HepG2 (cell line): ENCODE data around the gene DGKG. TPM values are rescaled to one million over a fixed set of nuclear protein-coding genes. Genes with fewer than 3 reads are reported as not detected.
A peak's percentile ranks its signal among the peaks of the same experiment; 100 is the strongest.

Experiments used
- AGO2 ChIP-seq: fragments of 200-400 bp; formaldehyde crosslinking; optimal IDR thresholded peaks from 2 replicates; pipeline ENCODE3; 2017; ENCODE audit warnings: mild to moderate bottlenecking, low read depth, low read length, moderate library complexity
- CHCHD3 ChIP-seq: sonication (generic); formaldehyde crosslinking; IDR thresholded peaks from 2 replicates; pipeline ENCODE4 v1.8.0; 2022; ENCODE audit warnings: mild to moderate bottlenecking, missing genetic modification reagents, moderate library complexity
- GABPB1 ChIP-seq: IDR thresholded peaks from 2 replicates; pipeline ENCODE4 v1.6.1; 2016; ENCODE audit warnings: mild to moderate bottlenecking, missing genetic modification reagents, moderate library complexity, missing compliant biosample characterization
- GATA4 ChIP-seq: sonication (generic); IDR thresholded peaks from 2 replicates; pipeline ENCODE4 v1.6.1; 2016; ENCODE audit warnings: antibody characterized with exemption, low read depth, borderline replicate concordance
- GLI4 ChIP-seq: sonication (generic); formaldehyde crosslinking; IDR thresholded peaks from 2 replicates; pipeline ENCODE4 v1.5.1; 2020; ENCODE audit warnings: missing genetic modification reagents, mild to moderate bottlenecking, moderate library complexity, borderline replicate concordance
- ISX ChIP-seq: sonication (generic); formaldehyde crosslinking; conservative IDR thresholded peaks from 2 replicates; pipeline ENCODE4 v1.5.0; 2020; ENCODE audit warnings: missing genetic modification reagents
- NCOA1 ChIP-seq: sonication (generic); formaldehyde crosslinking; IDR thresholded peaks from 2 replicates; pipeline ENCODE4 v1.9.0; 2021; ENCODE audit warnings: missing genetic modification reagents
- ZNF431 ChIP-seq: sonication (generic); formaldehyde crosslinking; IDR thresholded peaks from 2 replicates; pipeline ENCODE4 v1.9.0; 2022; ENCODE audit warnings: missing genetic modification reagents, low read depth, mild to moderate bottlenecking, borderline replicate concordance
- ZNF558 ChIP-seq: sonication (generic); formaldehyde crosslinking; IDR thresholded peaks from 2 replicates; pipeline ENCODE4 v1.9.0; 2022; ENCODE audit warnings: mild to moderate bottlenecking, missing genetic modification reagents, borderline replicate concordance
- ZNF572 ChIP-seq: sonication (generic); formaldehyde crosslinking; IDR thresholded peaks from 2 replicates; pipeline ENCODE4 v1.5.1; 2020; ENCODE audit warnings: mild to moderate bottlenecking, missing genetic modification reagents
- ZNF589 ChIP-seq: sonication (generic); formaldehyde crosslinking; conservative IDR thresholded peaks from 2 replicates; pipeline ENCODE4 v1.8.0; 2022; ENCODE audit warnings: mild to moderate bottlenecking, moderate library complexity, missing genetic modification reagents
- polyA plus RNA-seq, 8 experiments: library from polyadenylated mRNA; depleted of rRNA in 3 of 8; stranded (reverse) in 7 of 8; unstranded in 1 of 8; fragments of >200 nt; fragmentation: Illumina TruSeq in 4 of 8; extraction: Trizol in 4 of 8; gene quantifications; 2 replicates each; pipeline versions ENCODE4 v1.2.1 to v1.2.3, GENCODE V29; 2011 to 2016; ENCODE audit warnings: low read depth in 4 of 8, missing spikeins in 1 of 8, mixed read lengths in 1 of 8; ENCODE audit not compliant: insufficient read depth in 1 of 8
- total RNA-seq, 5 experiments: library from RNA; depleted of rRNA; stranded (reverse); fragments of >200 nt; fragmentation: Illumina TruSeq; extraction: Trizol; gene quantifications; 2 replicates each; pipeline ENCODE4 v1.2.3, GENCODE V29; 2016; ENCODE audit warnings: low read depth in 1 of 5
- TF ChIP-seq, protein P1 (sequence below): sonication (generic); formaldehyde crosslinking; IDR thresholded peaks from 2 replicates; pipeline ENCODE4 v1.5.0; 2020; ENCODE audit warnings: missing genetic modification reagents, mild to moderate bottlenecking, borderline replicate concordance
- TF ChIP-seq, protein P2 (sequence below): sonication (generic); formaldehyde crosslinking; IDR thresholded peaks from 2 replicates; pipeline ENCODE4 v1.4.0; 2020; ENCODE audit warnings: missing genetic modification reagents
- TF ChIP-seq, protein P3 (sequence below): sonication (generic); formaldehyde crosslinking; IDR thresholded peaks from 2 replicates; pipeline ENCODE4 v1.4.0; 2020; ENCODE audit warnings: mild to moderate bottlenecking, missing genetic modification reagents
- TF ChIP-seq, protein P4 (sequence below): sonication (generic); formaldehyde crosslinking; IDR thresholded peaks from 2 replicates; pipeline ENCODE4 v1.8.0; 2022; ENCODE audit warnings: mild to moderate bottlenecking, missing genetic modification reagents, moderate library complexity
- TF ChIP-seq, protein P5 (sequence below): sonication (generic); formaldehyde crosslinking; conservative IDR thresholded peaks from 2 replicates; pipeline ENCODE4 v1.8.0; 2022; ENCODE audit warnings: low read depth, missing genetic modification reagents

DGKG gene
- total and polyA plus RNA-seq, 2 of the 13 experiments (the other 11 are each of a cell fraction or from before 2014, with no cell fraction given): 3.8 to 6.2 TPM

DNA sequence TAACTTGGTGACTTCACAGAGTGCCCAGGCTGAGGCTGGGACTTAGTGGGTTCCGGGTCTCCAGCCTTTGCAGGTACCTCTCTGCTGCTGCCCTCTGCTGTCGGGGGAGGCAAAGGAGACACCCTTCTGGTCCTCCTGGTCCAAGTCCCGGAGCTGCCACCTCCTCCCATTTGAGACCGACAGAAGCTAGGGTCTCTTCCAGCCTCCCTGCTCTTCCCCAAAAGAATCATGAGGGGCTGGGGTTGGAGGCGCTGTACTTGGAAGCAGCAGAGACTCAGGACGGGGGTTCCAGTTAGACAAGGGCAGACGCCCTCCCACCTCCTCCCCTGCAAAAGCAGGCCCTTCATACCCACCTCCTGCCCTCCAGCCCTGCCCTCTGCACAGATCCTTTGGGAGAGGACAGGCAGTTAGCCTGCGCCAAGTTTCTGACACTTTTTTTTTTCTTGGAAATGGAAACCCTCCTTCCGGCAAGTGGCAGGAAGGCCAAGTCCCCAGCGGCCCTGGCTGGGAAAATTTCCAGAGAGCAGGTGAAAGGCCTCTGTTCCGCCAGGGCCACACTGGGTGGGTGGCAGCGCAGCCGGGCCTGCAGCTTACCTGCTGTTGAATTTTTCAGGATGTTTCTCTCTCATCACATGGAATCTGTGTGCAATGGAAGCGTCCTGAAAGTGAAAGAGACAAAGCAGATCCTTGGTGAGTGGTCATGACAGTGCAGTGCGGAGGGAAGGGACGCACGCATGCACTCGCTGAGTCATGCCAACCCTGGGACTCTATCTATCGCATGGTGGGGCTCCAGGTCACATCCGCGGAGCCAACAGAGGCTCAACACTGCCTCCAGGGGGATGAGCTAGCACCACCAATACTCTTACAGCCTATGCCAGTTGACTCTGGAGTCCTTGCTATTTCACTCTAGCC, 119.9 kb downstream of the DGKG start (continued):
- TF ChIP-seq, protein P1, sequence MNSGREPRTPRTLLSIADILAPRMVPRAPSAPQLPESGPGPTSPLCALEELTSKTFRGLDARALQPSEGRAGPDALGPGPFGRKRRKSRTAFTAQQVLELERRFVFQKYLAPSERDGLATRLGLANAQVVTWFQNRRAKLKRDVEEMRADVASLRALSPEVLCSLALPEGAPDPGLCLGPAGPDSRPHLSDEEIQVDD (CRISPR knock-in tag): no peak
- no peak for TF ChIP-seq ZNF589 (CRISPR knock-in tag)
- TF ChIP-seq, protein P2, sequence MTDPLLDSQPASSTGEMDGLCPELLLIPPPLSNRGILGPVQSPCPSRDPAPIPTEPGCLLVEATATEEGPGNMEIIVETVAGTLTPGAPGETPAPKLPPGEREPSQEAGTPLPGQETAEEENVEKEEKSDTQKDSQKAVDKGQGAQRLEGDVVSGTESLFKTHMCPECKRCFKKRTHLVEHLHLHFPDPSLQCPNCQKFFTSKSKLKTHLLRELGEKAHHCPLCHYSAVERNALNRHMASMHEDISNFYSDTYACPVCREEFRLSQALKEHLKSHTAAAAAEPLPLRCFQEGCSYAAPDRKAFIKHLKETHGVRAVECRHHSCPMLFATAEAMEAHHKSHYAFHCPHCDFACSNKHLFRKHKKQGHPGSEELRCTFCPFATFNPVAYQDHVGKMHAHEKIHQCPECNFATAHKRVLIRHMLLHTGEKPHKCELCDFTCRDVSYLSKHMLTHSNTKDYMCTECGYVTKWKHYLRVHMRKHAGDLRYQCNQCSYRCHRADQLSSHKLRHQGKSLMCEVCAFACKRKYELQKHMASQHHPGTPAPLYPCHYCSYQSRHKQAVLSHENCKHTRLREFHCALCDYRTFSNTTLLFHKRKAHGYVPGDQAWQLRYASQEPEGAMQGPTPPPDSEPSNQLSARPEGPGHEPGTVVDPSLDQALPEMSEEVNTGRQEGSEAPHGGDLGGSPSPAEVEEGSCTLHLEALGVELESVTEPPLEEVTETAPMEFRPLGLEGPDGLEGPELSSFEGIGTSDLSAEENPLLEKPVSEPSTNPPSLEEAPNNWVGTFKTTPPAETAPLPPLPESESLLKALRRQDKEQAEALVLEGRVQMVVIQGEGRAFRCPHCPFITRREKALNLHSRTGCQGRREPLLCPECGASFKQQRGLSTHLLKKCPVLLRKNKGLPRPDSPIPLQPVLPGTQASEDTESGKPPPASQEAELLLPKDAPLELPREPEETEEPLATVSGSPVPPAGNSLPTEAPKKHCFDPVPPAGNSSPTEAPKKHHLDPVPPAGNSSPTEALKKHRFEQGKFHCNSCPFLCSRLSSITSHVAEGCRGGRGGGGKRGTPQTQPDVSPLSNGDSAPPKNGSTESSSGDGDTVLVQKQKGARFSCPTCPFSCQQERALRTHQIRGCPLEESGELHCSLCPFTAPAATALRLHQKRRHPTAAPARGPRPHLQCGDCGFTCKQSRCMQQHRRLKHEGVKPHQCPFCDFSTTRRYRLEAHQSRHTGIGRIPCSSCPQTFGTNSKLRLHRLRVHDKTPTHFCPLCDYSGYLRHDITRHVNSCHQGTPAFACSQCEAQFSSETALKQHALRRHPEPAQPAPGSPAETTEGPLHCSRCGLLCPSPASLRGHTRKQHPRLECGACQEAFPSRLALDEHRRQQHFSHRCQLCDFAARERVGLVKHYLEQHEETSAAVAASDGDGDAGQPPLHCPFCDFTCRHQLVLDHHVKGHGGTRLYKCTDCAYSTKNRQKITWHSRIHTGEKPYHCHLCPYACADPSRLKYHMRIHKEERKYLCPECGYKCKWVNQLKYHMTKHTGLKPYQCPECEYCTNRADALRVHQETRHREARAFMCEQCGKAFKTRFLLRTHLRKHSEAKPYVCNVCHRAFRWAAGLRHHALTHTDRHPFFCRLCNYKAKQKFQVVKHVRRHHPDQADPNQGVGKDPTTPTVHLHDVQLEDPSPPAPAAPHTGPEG (CRISPR knock-in tag): no peak
- TF ChIP-seq, protein P3, sequence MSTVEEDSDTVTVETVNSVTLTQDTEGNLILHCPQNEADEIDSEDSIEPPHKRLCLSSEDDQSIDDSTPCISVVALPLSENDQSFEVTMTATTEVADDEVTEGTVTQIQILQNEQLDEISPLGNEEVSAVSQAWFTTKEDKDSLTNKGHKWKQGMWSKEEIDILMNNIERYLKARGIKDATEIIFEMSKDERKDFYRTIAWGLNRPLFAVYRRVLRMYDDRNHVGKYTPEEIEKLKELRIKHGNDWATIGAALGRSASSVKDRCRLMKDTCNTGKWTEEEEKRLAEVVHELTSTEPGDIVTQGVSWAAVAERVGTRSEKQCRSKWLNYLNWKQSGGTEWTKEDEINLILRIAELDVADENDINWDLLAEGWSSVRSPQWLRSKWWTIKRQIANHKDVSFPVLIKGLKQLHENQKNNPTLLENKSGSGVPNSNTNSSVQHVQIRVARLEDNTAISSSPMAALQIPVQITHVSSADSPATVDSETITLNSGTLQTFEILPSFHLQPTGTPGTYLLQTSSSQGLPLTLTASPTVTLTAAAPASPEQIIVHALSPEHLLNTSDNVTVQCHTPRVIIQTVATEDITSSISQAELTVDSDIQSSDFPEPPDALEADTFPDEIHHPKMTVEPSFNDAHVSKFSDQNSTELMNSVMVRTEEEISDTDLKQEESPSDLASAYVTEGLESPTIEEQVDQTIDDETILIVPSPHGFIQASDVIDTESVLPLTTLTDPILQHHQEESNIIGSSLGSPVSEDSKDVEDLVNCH (CRISPR knock-in tag): no peak
- TF ChIP-seq ZNF558 (CRISPR knock-in tag): no peak
- TF ChIP-seq ZNF572 (CRISPR knock-in tag): no peak
- TF ChIP-seq AGO2: no peak
- TF ChIP-seq, protein P4, sequence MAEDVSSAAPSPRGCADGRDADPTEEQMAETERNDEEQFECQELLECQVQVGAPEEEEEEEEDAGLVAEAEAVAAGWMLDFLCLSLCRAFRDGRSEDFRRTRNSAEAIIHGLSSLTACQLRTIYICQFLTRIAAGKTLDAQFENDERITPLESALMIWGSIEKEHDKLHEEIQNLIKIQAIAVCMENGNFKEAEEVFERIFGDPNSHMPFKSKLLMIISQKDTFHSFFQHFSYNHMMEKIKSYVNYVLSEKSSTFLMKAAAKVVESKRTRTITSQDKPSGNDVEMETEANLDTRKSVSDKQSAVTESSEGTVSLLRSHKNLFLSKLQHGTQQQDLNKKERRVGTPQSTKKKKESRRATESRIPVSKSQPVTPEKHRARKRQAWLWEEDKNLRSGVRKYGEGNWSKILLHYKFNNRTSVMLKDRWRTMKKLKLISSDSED (CRISPR knock-in tag): no peak
- no peak for TF ChIP-seq ISX (CRISPR knock-in tag)
- 0 out of 2 replicates have a peak, but pooled peaks have one; percentile 28 for TF ChIP-seq NCOA1 (CRISPR knock-in tag)
- no peak for TF ChIP-seq CHCHD3 (CRISPR knock-in tag)
- TF ChIP-seq GLI4 (CRISPR knock-in tag): no peak
- no peak for TF ChIP-seq ZNF431 (CRISPR knock-in tag)
- TF ChIP-seq GATA4: no peak
- TF ChIP-seq GABPB1 (CRISPR knock-in tag): peak; percentile 54
- TF ChIP-seq, protein P5, sequence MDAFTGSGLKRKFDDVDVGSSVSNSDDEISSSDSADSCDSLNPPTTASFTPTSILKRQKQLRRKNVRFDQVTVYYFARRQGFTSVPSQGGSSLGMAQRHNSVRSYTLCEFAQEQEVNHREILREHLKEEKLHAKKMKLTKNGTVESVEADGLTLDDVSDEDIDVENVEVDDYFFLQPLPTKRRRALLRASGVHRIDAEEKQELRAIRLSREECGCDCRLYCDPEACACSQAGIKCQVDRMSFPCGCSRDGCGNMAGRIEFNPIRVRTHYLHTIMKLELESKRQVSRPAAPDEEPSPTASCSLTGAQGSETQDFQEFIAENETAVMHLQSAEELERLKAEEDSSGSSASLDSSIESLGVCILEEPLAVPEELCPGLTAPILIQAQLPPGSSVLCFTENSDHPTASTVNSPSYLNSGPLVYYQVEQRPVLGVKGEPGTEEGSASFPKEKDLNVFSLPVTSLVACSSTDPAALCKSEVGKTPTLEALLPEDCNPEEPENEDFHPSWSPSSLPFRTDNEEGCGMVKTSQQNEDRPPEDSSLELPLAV (CRISPR knock-in tag): no peak
